DND-41 (cell line): Measurements from ENCODE around the gene ANKRD36.
"Not testable (repeated sequence)": the region's sequence is repeated elsewhere in the genome, so short reads cannot be mapped to it uniquely, and the experiment has no call there.

ENCODE experiments used
- EZH2 ChIP-seq: IDR thresholded peaks from 3 replicates; pipeline ENCODE4 v1.6.1; 2012; ENCODE audit warnings: borderline replicate concordance, low read depth, mild to moderate bottlenecking, moderate library complexity, low read length, inconsistent platforms; ENCODE audit not compliant: severe bottlenecking
- TF ChIP-seq, protein P1 (sequence below): IDR thresholded peaks from 2 replicates; pipeline ENCODE4 v1.5.1; 2012; ENCODE audit warnings: borderline replicate concordance, low read length, moderate library complexity, mild to moderate bottlenecking; ENCODE audit not compliant: poor library complexity, severe bottlenecking; ENCODE audit errors: extremely low read depth

DNA sequence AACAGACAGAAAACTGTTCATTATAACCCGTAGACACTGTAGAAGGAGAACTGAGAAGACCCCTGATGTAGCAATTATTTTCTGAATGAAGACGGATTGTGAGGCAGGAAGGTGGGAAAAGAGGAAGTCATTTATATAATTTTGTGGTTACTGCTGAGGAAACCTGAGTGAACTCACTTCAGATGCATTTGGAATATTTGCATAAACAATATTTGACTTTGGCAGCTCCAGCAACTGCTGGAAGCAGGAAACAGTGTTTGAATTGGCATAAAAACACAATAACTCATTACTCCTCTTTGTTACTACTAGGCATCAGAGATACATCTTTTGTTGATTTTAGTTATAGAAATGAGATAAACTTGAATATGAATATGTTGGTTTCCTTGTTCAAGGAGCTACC lies 87.9 kb downstream of the ANKRD36 start:
- TF ChIP-seq, protein P1, sequence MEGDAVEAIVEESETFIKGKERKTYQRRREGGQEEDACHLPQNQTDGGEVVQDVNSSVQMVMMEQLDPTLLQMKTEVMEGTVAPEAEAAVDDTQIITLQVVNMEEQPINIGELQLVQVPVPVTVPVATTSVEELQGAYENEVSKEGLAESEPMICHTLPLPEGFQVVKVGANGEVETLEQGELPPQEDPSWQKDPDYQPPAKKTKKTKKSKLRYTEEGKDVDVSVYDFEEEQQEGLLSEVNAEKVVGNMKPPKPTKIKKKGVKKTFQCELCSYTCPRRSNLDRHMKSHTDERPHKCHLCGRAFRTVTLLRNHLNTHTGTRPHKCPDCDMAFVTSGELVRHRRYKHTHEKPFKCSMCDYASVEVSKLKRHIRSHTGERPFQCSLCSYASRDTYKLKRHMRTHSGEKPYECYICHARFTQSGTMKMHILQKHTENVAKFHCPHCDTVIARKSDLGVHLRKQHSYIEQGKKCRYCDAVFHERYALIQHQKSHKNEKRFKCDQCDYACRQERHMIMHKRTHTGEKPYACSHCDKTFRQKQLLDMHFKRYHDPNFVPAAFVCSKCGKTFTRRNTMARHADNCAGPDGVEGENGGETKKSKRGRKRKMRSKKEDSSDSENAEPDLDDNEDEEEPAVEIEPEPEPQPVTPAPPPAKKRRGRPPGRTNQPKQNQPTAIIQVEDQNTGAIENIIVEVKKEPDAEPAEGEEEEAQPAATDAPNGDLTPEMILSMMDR: not testable (repeated sequence)
- TF ChIP-seq EZH2: not testable (repeated sequence)
